Measurements from ENCODE around the gene SON.

Gene SON

DNA sequence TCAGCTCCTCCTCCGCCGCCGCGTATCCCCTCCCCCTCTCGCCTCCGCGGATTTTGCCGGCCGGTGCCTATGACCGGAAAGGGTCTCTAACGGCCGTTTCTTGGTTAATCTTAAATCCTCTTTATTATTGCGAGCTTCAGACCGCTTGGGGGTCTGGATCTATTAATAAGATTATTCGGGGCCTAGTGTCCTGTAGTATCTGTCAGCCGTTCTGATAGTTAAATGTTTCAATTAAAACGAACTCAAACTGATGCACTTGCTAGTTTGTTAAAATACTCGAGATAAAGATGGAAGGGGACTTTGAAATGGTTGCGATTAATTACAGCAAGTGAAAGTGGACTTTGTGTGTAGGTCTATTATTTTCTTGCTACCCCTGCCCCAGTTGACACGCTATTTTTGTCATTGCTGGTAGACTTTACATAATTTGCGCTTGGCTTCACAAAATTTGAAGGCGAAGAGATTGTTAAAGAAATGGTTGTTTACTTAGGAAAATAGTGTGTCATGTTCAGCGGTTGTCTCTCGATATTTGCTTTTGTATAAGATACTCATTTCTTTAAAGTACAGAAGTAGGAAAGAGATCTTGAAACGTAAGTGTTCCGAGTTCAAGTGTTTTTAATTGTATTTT lies 779 bp downstream of the SON start:
- peak; percentile 68 to 70 for DNase-seq (ENCODE audit: low read depth in 2 of 2)

DNA sequence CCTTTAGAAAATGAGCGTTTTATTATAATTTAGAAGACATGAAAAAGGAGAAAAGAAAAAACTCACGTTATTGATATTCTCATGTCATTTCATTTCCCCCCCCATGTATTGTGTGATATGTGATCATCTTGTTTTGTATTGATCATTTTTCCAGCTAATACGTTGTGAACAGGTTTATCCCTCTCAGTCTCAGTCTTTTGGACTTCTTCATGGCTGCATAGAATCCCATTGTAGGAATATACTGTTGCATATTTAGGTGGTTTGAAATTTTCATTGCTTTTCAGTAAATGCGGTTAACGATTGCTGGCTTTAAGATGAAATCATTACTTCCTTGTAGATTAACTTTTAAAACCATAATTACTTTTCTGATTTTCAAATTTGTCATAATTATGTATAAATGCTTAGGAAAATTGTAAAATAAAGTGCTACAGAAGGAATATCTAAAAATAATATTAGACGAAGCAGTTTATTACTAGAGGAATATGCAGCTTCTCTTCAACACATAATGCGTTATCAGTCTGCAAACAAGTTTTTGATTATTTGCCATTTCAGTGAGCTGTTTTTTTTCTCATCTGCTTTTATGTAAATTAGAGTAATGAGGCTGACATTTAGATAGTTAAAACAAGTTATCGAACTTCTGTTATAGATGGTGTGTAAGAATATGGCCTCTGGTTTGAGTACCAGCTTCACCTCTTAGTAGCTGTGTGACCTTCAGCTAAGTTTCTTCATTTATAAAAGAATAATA lies 1.8 kb downstream of the SON start:
- no peak for DNase-seq (ENCODE audit: low read depth in 2 of 2)

DNA sequence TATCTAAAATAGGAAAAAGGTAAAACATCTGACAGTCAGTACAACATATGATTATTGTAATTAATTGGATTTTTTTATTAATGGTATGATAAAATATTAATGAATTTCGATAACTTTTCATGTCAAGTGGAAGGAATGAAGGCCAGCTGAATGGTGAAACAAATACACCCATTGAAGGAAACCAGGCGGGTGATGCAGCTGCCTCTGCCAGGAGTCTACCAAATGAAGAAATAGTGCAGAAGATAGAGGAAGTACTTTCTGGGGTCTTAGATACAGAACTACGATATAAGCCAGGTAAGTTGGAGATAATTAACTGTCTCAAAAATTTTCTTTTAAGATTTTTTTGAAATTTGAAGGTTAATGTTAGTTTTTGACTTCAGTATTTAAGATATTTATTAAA lies 3.2 kb downstream of the SON start:
- no peak for DNase-seq (ENCODE audit: low read depth in 2 of 2)

DNA sequence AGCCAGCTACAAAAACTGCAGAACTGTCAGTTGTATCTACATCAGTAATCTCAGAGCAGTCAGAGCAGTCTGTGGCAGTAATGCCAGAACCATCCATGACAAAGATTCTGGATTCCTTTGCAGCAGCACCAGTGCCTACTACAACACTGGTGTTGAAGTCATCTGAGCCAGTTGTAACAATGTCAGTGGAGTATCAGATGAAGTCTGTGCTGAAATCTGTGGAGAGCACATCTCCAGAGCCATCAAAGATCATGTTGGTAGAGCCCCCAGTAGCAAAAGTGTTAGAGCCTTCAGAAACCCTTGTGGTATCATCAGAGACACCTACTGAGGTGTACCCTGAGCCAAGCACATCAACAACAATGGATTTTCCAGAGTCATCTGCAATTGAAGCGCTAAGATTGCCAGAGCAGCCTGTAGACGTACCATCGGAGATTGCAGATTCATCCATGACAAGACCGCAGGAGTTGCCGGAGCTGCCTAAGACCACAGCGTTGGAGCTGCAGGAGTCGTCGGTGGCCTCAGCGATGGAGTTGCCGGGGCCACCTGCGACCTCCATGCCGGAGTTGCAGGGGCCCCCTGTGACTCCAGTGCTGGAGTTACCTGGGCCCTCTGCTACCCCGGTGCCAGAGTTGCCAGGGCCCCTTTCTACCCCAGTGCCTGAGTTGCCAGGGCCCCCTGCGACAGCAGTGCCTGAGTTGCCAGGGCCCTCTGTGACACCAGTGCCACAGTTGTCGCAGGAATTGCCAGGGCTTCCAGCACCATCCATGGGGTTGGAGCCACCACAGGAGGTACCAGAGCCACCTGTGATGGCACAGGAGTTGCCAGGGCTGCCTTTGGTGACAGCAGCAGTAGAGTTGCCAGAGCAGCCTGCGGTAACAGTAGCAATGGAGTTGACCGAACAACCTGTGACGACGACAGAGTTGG lies 7.3 kb downstream of the SON start:
- no peak for DNase-seq (ENCODE audit: low read depth in 2 of 2)

- DNase-seq (ENCODE audit: low read depth in 2 of 2), result no peak
These were observed 8.2 kb downstream of the SON start for GRCh38 chr21:33550772-33551660.

GRCh38 chr21:33551664-33552063 lies 8.8 kb downstream of the SON start:
- DNase-seq (ENCODE audit: low read depth in 2 of 2), result no peak

DNA sequence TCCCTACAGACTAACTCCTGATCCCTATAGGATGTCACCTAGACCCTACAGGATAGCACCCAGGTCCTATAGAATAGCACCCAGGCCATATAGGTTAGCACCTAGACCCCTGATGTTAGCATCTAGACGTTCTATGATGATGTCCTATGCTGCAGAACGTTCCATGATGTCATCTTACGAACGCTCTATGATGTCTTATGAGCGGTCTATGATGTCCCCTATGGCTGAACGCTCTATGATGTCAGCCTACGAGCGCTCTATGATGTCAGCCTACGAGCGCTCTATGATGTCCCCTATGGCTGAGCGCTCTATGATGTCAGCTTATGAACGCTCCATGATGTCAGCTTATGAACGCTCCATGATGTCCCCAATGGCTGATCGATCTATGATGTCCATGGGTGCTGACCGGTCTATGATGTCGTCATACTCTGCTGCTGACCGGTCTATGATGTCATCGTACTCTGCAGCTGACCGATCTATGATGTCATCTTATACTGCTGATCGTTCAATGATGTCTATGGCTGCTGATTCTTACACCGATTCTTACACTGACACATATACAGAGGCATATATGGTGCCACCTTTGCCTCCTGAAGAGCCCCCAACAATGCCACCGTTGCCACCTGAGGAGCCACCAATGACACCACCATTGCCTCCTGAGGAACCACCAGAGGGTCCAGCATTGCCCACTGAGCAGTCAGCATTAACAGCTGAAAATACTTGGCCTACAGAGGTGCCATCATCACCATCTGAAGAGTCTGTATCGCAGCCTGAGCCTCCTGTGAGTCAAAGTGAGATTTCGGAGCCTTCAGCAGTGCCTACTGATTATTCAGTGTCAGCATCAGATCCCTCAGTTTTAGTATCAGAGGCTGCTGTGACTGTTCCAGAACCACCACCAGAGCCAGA lies 9.5 kb downstream of the SON start:
- no peak for DNase-seq (ENCODE audit: low read depth in 2 of 2)

DNA sequence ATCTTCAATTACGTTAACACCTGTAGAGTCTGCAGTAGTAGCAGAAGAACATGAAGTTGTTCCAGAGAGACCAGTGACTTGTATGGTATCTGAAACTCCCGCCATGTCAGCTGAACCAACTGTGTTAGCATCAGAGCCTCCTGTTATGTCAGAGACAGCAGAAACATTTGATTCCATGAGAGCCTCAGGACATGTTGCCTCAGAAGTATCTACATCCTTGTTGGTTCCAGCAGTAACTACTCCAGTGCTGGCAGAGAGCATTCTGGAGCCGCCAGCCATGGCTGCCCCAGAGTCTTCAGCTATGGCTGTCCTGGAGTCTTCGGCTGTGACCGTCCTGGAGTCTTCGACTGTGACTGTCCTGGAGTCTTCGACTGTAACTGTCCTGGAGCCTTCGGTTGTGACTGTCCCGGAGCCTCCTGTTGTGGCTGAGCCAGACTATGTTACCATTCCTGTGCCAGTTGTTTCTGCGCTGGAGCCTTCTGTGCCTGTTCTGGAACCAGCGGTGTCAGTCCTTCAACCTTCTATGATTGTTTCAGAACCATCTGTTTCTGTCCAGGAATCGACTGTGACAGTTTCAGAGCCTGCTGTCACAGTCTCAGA lies 10.3 kb downstream of the SON start:
- DNase-seq (ENCODE audit: low read depth in 2 of 2), result no peak

DNA sequence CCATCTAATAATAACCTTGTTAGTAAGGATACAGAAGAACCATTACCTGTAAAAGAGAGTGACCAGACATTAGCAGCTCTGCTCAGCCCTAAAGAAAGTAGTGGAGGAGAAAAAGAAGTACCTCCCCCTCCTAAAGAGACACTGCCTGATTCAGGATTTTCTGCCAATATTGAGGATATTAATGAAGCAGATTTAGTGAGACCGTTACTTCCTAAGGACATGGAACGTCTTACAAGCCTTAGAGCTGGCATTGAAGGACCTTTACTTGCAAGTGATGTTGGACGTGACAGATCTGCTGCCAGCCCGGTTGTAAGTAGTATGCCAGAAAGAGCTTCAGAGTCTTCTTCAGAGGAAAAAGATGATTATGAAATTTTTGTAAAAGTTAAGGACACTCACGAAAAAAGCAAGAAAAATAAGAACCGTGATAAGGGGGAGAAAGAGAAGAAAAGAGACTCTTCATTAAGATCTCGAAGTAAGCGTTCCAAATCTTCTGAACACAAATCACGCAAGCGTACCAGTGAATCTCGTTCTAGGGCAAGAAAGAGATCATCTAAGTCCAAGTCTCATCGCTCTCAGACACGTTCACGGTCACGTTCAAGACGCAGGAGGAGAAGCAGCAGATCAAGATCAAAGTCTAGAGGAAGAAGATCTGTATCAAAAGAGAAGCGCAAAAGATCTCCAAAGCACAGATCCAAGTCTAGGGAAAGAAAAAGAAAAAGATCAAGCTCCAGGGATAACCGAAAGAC lies 11.6 kb downstream of the SON start:
- no peak for DNase-seq (ENCODE audit: low read depth in 2 of 2)

GRCh38 chr21:33554982-33555344 lies 12.1 kb downstream of the SON start:
- DNase-seq (ENCODE audit: low read depth in 2 of 2), result no peak

DNA sequence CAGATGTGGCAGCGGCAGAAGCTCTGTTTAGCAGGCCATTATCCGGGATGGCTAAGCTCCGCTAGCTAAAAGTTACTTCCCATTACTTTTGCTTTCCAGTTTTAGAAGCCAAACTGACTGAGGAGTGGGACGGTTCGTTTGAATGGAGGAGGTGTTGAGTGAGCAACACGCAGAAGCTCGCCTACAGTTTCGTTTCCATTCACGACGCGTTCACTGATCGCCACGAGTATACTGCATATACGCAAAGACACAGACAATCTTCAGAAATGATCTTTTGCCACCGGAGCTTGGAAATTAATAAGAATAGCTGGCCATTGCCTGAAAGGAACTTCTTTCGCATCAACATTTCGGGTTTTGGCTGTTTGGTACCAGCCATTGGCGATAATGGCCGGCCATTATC lies 14.6 kb downstream of the SON start:
- no peak for DNase-seq (ENCODE audit: low read depth in 2 of 2)

- no peak for DNase-seq (ENCODE audit: low read depth in 2 of 2)
These were observed 16.1 kb downstream of the SON start for GRCh38 chr21:33558777-33559421.

DNA sequence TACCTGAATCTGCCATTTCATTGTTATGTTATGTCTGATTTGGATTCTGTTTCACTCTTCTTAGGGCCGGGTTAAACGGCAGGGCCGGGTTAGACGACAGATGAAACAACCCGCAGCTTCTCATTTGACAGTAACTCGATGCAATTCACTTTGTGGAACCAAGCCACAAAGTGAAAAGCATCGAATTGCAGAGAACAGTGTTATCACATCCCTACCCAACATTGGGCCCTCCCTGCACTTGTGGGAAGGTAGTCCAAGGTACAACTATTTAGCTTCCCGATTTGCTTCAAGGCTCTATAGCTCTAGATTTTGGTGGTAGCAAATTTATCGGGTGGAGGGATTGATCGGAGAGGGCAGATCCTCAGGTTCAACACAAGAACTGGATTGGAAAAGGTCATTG lies 17.0 kb downstream of the SON start:
- no peak for DNase-seq (ENCODE audit: low read depth in 2 of 2)

DNA sequence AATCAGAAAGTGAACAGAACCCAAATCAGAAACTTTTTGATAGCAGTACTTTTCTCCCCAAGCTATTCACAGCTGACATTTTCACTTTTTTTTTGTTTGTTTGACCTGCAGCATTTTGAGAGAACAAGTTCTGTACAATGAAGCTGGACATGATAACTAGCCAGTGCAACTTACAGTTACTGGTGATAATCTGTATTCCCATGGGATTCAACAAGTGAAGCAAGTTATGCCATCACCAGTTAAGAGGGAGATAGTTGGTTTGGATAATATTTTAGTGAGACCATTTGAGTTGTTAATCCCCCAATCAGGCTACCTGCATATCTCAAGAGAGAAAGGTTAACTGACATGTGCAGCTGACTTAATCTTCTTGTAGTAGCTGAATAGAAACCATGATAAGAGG lies 18.1 kb downstream of the SON start:
- no peak for DNase-seq (ENCODE audit: low read depth in 2 of 2)

DNA sequence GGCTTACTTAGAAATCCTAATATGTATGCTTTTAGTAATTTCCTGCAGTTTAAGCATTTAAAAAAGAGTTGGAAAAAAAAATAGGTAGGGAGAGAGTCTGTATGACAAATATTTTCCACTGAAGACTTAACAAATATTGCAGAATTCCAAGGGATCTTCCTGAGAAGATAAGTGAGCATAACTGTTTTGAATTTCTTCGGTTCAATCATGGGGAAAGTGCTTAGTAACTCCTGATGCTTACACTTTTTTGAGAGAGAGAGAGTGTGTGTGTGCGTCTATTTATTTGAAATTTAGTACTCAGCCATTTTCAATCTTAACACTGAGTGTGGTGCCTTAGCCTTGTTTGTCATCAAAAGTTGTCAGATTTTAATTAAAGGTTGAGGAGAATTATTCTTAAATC lies 18.5 kb downstream of the SON start:
- no peak for DNase-seq (ENCODE audit: low read depth in 2 of 2)

DNA sequence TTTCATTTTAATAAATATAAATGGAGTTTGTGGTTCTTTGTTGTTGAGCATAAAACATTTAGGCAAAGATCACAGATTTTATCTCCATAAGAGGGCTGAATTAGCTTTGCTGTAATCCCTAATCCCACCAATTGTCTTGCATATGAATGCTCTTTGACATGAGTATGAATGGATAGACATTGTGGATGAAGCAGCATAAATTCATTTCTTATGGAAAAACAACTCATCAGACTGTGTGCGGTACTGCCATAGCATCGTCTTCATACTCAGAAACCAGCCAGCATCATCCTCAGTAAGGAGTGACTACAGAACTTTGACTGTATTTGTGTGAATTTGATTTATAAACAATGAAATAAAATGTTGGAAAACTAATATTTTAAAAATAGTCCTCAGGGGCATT lies 19.6 kb downstream of the SON start:
- DNase-seq (ENCODE audit: low read depth in 2 of 2), result no peak

- DNase-seq (ENCODE audit: low read depth in 2 of 2), result no peak
These were observed 23.7 kb downstream of the SON start for GRCh38 chr21:33566514-33566913.

GRCh38 chr21:33567914-33568313 lies 25.1 kb downstream of the SON start:
- no peak for DNase-seq (ENCODE audit: low read depth in 2 of 2)

DNA sequence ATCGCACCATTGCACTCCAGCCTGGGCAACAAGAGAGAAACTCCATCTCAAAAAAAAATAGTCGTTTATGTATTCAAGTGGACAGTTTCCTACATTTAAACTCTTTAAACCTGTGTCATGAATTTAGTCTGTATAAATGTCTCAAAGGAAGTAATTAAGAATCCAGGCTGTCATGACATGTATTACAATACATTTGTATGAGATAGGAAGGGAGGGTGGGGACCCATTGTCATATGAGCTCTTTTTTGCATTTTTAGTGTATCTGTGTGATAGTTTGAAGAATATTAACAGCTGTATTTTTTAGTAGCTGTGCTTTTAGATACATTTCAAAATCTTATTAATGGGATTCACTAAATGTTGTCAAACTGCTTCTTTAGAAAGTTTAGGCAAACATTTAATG lies 25.6 kb downstream of the SON start:
- no peak for DNase-seq (ENCODE audit: low read depth in 2 of 2)

Data from stimulated activated CD8-positive, alpha-beta memory T cell treated with anti-CD3 and anti-CD28 coated beads, Interleukin-2, amount 100 ng/mL, for 48 hours (primary cell).